Pancreas (tissue), 10 donors: ENCODE data around the gene APBB2. TPM values are rescaled to one million over a fixed set of nuclear protein-coding genes. Genes with fewer than 3 reads are reported as not detected.

Source experiments
- ATAC-seq, 4 donors: fragments of 200-7000 bp; cut with Tn5 transposase; one replicate each; pipeline versions ENCODE4 v1.8.0 to v1.9.1; 2020; ENCODE audit warnings: mild to moderate bottlenecking in 4 of 4, moderate library complexity in 4 of 4
- DNase-seq, 6 donors: peaks; one replicate each; pipeline ENCODE4 v3.0.0-alpha.2; 2020
- FAIRE-seq: peaks from 2 replicates; lab custom pipeline; 2012; peaks lifted over from hg19 to GRCh38; lab: Jason Lieb, UNC
- H3K27ac ChIP-seq, 4 donors: fragments of 200-600 bp; sonication (generic); 1 replicate in 3 of 4; 2 replicates in 1 of 4; pipeline versions ENCODE4 v1.5.0 to v1.8.0; 2020
- H3K27me3 ChIP-seq, 4 donors: fragments of 200-600 bp; one replicate each; pipeline ENCODE4 v1.8.0; 2021
- H3K36me3 ChIP-seq, 3 donors: fragments of 200-600 bp; sonication (generic) in 1 of 3; one replicate each; pipeline versions ENCODE4 v1.5.0 to v1.8.0; 2020 to 2021
- H3K4me1 ChIP-seq, 3 donors: fragments of 200-600 bp; one replicate each; pipeline ENCODE4 v1.8.0; 2021
- H3K4me3 ChIP-seq, 4 donors: fragments of 200-600 bp; sonication (generic) in 2 of 4; one replicate each; pipeline versions ENCODE4 v1.5.0 to v1.8.0; 2020 to 2021
- H3K9me3 ChIP-seq, 4 donors: fragments of 200-600 bp; one replicate each; pipeline ENCODE4 v1.8.0; 2021
- CTCF ChIP-seq, 4 donors: fragments of 200-600 bp; sonication (generic) in 3 of 4; IDR thresholded peaks; one replicate each; pipeline versions ENCODE4 v1.5.0 to v1.8.0; 2021; ENCODE audit warnings: antibody characterized with exemption in 4 of 4
- WGBS, 2 donors: extraction: QIAGEN DNeasy Blood & Tissue Kit; methylation state at CpG; one replicate each; pipeline ENCODE4 v1.1.7; 2013; 5-methylcytosine and 5-hydroxymethylcytosine counted together
- intact Hi-C, 3 donors: fragments of 100-400 bp; cut with DNase I; formaldehyde crosslinking; loops; one replicate each; pipeline versions ENCODE4 v1.11.1 to v1.14.2; 2022
- polyA plus RNA-seq, 2 donors: library from polyadenylated mRNA; stranded (reverse); fragments of 200-250 nt; gene quantifications; one replicate each; pipeline ENCODE4 v1.2.3, GENCODE V29; 2013
- total RNA-seq, 6 donors: library from RNA; stranded (reverse); fragmentation: NEBNext Ultra II Directional in 4 of 6; extraction: Animal tissue kit (Norgen Biotek cat#: 25700) in 4 of 6; gene quantifications; one replicate each; pipeline versions ENCODE4 v1.2.1 to v1.2.4, GENCODE V29; 2021 to 2023
- donor health status: healthy with polysubstance abuse.
- donor health status: DM: no; HTN: no; CAD: no; lungs with moderate emphysema.
- donor health status: DM: no; HTN: no; CAD: no.
- donor health status: control.
- donor health status: control.
- donor health status: Bipolar disorder and iron deficiency.
- donor health status: DM: yes; HTN: yes; CAD: no.
- donor health status: DM: no; HTN: no; CAD: no.
- donor health status: DM: no; HTN: no; CAD: no.
- donor health status: DM: yes; HTN: yes; CAD: no.

The APBB2 gene
- total and polyA plus RNA-seq, 8 donors, result 9.1 to 21.6 (median 11.5) TPM

GRCh38 chr4:41072021-41072777, 142.1 kb downstream of the APBB2 start:
- FAIRE-seq (no peak), DNase-seq (no peak), ATAC-seq (no peak)
- intact Hi-C loops, result no loop called here
- Histone ChIP-seq H3K27me3 (no peaks in the 10 kb centered on the region), H3K4me1 (peaks cover 0 to 5% (median 0%) of the 10 kb centered on the region in 3 donors), H3K27ac (no peak overlapping the region), H3K36me3 (no peaks in the 10 kb centered on the region), H3K9me3 (no peaks in the 10 kb centered on the region), H3K4me3 (no peak overlapping the region)
- TF ChIP-seq CTCF (IDR thresholded peaks at IDR 0.05), result no peak
- 86 to 94% methylated on average over 7 of the region's 7 CpGs for WGBS, 2 donors

GRCh38 chr4:41070516-41071281, 143.6 kb downstream of the APBB2 start:
- H3K9me3 ChIP-seq, result no peaks in the 10 kb centered on the region
- no peak for TF ChIP-seq CTCF (IDR thresholded peaks at IDR 0.05)
- DNase-seq (no peak), FAIRE-seq (no peak), ATAC-seq (no peak)
- H3K4me1 ChIP-seq, result peaks cover 0 to 5% (median 0%) of the 10 kb centered on the region in 3 donors
- intact Hi-C loops, result no loop called here
- H3K27me3 ChIP-seq, result no peaks in the 10 kb centered on the region
- H3K36me3 ChIP-seq, result no peaks in the 10 kb centered on the region
- H3K27ac ChIP-seq, result no peak overlapping the region
- H3K4me3 ChIP-seq, result no peak overlapping the region
- 79% methylated on average over 10 of the region's 10 CpGs for WGBS, 2 donors

DNA sequence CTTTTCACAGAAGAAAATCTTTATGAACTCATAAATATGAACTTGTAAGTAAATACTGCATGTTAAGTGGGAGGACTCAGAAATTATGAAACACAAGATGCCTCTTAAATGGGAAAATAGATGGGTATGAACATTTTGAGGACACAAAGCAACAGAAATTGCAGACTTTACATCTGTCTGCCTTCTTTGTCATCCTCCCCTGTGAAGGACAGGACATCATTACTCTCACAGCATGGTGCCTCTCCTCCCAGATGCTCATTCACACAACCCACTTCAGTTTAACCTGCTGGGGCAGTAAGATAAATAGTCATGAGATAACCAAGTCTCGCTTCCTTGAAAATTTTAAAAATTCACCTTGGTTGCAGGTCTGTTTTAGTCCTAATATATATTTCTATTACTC, 144.5 kb downstream of the APBB2 start:
- no peak for ATAC-seq
- intact Hi-C loops, result no loop called here
- no peaks in the 10 kb centered on the region for H3K9me3 ChIP-seq
- H3K27me3 ChIP-seq, result no peaks in the 10 kb centered on the region
- no peak for TF ChIP-seq CTCF (IDR thresholded peaks at IDR 0.05)
- no peak overlapping the region for H3K27ac ChIP-seq
- no peak for DNase-seq
- WGBS, 2 donors, result 86 to 100% methylated on average over 1 of the region's 1 CpG
- H3K4me3 ChIP-seq, result no peak overlapping the region
- H3K36me3 ChIP-seq, result no peaks in the 10 kb centered on the region
- H3K4me1 ChIP-seq, result peaks cover 0 to 5% (median 0%) of the 10 kb centered on the region in 3 donors
- FAIRE-seq, result no peak

DNA sequence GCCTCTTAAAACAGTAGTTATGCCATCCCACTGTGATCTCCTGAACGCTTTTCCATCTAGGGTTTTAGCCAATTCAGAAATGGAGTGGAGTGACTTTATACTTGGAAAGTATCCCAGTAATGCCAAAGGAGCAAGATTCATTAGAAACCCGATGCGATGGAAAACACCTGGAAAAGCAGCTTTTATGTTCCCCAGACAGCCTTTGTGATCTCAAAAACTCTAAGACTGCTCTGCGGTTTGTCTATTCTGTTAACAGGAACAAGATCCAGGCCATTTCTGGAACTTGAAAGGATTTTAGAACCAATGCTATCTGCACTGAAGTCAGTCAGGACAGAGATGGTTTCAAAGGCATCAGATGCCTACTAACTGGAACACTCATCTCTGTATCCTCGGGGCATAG, 145.1 kb downstream of the APBB2 start:
- DNase-seq, result no peak
- WGBS, 2 donors, result 60 to 63% methylated on average over 5 of the region's 5 CpGs
- H3K27me3 ChIP-seq, result no peaks in the 10 kb centered on the region
- H3K9me3 ChIP-seq, result no peaks in the 10 kb centered on the region
- no peaks in the 10 kb centered on the region for H3K36me3 ChIP-seq
- intact Hi-C loops, result no loop called here
- no peak for TF ChIP-seq CTCF (IDR thresholded peaks at IDR 0.05)
- no peak for FAIRE-seq
- H3K4me3 ChIP-seq, result no peak overlapping the region
- no peak overlapping the region for H3K27ac ChIP-seq
- H3K4me1 ChIP-seq, result peaks cover 0 to 5% (median 0%) of the 10 kb centered on the region in 3 donors
- ATAC-seq, result no peak
